HT-29 (cell line): ENCODE measurements around the gene ZNF518A. TPM values are rescaled to one million over a fixed set of nuclear protein-coding genes. Genes with fewer than 3 reads are reported as not detected.
"Not testable (repeated sequence)": the region's sequence is repeated elsewhere in the genome, so short reads cannot be mapped to it uniquely, and the experiment has no call there.

Experiments used
- DNase-seq: peaks from one replicate; pipeline ENCODE4 v3.0.0-alpha.2; 2015; ENCODE audit warnings: low spot score
- total RNA-seq: library from RNA; depleted of rRNA; stranded (reverse); fragments of >200 nt; shearing (Covaris generic); gene quantifications from 2 replicates; pipeline ENCODE4 v1.2.3, GENCODE V29; 2014

The ZNF518A gene
- total RNA-seq, 1 experiment from 2014 or later: 20.0 TPM

DNA sequence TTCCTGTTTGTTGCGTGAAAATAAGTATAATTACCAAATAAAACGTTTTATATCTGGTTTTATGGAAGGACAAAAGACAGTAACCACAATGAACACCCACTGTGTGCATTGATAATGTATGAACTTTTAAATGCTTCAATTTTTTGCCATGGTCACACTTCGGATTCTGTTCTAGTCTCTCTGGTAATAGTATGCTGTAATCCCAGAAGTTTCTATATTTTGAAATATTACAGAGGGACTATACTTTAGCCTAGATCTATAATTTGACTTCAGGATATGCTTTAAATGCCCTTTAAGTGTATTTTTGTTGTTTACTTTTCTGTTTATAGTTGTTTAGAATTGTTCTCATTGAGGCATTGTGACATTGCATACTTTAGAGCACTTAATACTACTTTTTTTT lies 1.5 kb downstream of the ZNF518A start:
- no peak for DNase-seq

DNA sequence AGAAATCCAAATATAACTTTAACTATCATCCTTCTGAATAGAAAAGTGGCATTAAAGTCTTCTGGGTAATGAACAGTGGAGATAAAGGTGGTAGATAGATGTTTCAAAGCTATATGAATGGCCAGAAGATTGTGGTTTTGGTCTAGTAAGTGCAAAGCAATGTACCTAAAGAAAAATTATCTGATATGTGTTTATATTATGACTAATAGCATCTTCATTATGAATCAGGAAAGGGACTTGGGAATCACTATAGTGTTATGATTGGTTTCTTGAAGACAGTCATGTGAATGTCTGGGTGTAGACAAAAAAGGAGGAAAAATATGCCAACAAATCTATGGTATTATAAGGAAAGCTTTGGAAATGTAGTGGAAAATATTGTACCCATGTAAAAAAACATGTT lies 3.0 kb downstream of the ZNF518A start:
- no peak for DNase-seq

DNA sequence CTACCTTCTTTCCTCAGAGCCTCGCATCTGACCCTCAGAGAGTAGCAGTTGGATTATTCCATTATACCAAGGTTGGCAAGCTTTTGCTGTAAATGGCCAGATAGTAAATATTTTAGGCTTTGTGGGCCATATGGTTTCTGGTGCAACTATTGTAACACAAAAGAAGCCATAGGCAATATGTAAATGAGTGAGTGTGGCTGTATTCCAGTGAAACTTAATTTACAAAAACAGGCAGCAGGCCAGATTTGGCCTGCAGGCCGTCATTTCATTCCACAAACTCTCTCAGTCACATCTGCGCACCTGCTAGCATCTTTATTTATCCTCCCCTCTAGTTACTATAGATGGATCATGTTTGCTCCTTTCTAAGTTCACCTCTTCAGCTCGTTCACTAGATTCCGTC lies 6.7 kb downstream of the ZNF518A start:
- DNase-seq: no peak

DNA sequence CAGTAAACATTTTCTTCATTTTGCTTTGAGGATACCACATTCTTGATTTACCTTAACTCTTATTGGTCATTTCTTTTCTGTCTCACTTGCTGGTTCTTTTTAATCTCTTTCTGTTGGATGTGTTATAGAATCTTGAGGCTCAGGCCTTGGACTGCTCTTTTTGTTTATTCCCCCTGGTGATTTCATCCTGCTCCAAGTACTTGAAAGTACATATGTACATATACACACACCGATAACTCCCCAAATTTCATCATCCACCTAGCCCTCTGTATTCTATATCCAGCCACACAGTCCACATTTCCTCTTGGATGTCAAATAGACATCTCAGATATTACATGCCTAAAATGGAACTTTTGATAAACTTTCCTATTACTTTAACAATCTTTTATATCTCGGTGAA lies 7.5 kb downstream of the ZNF518A start:
- DNase-seq: no peak

DNA sequence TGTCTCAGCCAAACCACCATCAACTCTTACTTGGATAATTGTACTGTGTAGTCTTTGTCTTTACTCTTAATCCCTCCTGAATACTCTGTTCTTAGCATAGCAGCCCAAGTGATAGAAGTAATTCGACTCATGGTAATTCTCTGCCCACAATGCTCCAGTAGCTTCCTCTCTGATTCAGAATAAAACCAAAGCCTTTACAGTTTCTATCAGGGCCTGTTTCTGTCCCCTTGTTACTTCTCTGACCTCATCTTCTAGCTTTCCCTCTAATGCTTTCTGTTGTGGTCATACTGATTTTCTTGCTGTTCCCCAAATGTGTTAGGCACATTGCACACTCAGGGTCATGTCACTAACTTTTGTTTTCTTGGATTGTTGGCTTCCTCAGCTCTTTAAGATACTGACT lies 8.0 kb downstream of the ZNF518A start:
- DNase-seq: no peak

DNA sequence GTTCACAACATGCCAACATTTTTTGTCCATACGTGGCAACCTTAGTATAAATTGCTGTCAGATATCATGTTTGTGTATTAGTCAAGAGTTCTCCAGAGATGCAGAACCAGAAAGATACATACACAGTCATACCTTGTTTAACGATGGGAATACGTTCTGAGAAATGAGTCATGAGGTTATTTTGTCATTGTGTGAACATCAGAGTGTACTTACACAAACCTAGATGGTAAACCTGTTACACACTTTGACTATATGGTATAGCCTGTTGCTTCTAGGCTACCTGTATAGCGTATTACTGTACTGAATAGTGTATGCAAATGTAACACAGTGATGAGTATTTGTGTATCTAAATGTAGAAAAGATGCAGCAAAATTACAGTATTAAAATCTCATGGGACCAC lies 22.3 kb downstream of the ZNF518A start:
- no peak for DNase-seq

DNA sequence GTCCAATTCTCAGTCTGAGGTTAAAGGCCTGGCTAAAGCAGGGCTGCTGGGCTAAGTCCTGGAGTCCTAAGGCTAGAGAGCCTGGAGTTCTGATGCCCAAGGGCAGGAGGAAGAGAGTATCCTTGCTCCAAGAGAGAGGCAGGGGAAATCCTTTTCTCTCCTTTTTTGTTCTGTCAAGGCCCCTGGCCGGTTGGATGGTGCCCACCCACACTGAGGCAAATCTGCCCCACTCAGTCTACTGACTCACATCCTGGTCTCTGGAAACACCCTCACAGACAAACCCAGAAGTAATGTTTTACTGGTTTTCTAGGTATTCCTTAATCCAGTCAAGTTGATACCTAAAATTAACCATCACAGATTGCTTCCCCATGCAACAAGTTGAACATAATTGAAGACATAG lies 23.0 kb downstream of the ZNF518A start:
- DNase-seq: no peak

DNA sequence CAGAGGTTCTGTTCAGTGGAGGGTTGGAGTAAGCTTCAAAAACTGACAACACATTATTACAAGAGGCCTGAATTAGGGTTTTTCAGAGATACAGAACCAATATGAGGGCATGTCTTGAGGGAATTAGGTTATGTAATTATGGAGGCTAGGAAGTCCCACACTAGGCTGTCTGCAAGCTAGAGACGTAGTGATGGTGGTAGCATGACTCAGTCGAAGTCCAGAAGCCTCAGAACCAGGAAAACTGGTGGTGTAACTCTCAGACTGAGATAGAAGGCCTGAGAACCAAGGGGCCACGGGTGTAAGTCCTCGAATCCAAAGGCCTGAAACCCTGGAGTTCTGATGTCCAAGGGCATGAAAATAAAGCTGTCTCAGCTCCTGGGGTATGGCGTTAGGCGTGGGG lies 35.6 kb downstream of the ZNF518A start:
- no peak for DNase-seq

DNA sequence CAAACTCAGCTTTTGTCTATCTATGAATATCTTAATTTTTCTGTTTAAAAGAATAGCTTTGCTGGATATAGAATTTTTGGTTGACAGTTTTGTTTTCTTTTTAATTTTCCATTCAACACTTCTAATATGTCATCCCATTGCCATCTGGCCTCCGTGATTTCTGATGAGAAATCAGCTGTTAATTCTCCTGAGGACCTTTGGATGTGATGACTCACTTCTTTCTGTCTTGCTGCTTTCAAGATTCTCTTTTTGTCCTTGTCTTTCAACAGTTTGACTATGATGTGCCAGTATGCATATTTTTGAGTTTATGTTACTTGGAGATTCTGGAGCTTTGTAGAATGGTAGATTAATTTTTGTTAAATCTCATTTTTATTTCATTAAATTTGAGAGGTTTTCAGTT lies 38.4 kb downstream of the ZNF518A start:
- DNase-seq: no peak

DNA sequence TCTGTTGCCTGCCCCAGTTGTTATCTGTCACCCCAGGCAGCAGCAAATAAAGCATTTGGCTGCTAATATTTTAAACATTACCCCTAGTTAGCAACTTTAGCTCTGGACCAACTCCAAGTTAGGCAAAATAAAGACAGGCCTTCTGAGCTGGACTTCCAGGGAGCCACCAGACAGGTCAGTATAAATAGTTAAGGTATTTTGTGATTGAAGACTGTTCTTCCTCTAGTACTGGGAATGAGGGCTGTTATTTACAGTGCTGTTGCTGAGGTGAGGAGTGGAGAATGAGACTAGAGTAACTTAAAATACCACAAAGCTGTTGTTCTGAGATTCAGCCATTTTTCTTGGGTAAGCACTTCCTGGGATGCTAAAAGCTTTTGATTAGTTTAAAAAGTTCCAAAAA lies 40.1 kb downstream of the ZNF518A start:
- no peak for DNase-seq

DNA sequence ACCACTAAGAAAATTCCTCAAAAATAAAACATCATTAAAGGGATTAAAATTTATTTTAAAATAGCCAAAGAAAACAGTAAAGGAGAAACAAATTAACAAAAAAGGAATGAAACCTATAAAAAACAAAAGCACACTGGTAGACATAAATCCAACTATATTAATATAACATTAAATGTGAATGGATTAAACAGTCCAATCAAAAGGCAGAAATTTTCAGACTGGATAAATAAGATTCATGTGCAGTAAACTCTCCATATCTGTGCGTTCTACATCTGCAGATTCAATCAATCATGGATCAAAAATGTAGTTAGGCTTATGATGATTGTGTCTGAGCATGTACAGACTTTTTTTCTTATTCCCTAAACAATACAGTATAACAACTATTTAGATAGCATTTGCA lies 42.6 kb downstream of the ZNF518A start:
- no peak for DNase-seq

DNA sequence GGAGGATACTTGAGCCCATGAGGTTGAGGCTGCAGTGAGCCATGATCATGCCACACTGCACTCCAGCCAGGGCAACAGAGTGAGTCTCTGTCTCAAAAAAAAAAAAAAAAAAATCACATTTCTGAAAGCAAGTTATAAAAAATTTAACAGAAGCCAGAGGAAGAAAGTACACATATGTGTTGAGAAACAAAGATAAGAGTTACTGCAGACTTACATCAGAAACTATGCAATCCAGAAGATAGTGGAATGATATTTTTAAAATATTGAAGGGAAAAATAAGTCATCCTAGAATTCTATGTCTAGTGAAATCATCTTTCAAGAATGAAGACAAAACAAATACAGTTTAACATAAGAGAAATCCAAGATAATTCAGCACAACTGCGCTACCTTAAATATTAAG lies 46.9 kb downstream of the ZNF518A start:
- no peak for DNase-seq

DNA sequence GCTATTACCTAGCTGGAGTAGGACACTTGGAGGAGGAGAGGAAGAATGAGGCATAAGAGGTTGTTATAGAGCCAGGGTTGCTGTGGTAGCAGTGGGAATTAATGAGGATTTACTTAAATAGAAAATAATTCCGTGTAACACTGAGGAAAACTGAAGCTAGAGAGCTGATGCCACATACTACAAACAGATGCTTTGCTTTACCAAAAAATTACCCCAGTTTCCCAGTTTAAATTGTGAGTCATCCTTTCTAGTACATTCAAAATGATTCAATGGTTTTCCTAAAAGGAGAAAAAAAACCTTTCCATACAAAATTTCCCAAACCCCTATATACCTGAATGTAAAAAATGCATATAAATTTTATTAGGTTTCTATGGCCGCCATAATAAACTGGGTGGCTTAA lies 58.3 kb downstream of the ZNF518A start:
- no peak for DNase-seq

DNA sequence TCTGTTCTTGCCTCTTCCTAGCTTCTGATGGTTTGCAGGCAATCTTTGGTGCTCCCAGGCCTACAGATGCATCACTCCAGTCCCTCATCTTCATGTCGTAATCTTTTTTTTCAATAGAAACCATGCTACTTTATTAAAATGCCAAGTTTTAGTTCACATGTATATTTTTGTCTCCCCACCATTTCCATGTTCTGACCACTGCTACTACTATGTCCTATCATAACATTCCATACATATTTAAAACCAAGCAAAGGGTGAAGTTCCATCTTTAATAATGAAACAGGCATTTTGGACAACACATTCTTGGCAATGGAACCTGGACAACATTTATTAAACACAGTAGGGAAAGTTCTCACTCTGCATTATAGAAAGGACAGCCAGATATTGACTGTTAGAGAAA lies 58.8 kb downstream of the ZNF518A start:
- no peak for DNase-seq

DNA sequence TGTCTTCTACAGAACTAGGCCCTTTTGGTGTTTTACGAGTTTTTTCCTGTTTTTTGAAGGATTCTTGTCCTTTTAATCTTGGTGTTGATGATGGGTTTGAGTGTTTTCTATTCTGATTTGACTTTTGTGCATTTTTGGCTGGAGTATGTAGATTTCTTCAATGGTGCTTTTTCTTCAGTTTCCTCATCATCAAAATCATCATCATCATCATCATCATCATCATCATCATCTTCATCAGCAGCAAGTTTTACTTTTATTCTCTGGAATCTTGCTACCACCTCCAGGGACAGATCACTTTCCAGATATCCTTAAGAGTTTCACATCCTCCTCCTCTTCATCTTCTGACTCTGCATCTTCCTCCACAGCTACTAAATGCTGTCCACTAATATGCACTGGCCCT lies 59.4 kb downstream of the ZNF518A start:
- DNase-seq: not testable (repeated sequence)

DNA sequence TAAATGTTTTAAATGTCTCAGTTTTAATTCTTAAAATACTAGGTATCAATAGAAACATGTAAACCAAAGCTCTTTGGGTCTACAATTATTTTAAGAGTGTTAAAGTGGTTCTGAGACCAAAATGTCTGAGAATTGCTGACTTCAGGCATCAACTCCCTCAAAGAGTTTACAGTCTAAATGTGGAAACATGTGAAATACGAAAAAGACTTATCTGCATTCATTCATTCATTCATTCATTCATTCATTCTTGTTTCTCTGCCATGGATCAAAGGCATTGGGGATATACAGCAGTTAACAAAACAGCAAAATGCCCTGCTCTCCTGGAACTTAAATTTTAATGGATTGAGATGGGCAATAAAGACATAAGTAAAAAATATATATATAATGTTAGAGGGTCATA lies 71.4 kb downstream of the ZNF518A start:
- DNase-seq: no peak

DNA sequence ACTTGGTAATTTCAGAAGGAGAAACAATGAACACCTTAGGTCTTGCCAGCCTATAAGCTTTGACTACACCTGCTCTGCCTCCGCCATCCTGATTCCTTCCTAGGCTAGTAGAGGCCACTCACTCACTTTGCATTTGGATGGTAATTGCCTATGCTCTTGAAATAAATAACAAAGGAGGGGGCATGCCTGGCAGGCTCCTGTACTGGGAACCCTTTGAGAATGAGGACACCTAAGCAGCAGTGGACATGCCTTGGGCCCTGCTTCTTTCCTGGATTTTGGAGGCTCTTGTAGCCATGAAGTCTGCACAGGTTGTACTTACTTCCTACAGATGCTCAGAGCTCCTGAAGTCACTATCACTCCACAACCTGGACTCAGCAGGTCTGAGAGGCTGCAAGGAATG lies 75.5 kb downstream of the ZNF518A start:
- DNase-seq: no peak

DNA sequence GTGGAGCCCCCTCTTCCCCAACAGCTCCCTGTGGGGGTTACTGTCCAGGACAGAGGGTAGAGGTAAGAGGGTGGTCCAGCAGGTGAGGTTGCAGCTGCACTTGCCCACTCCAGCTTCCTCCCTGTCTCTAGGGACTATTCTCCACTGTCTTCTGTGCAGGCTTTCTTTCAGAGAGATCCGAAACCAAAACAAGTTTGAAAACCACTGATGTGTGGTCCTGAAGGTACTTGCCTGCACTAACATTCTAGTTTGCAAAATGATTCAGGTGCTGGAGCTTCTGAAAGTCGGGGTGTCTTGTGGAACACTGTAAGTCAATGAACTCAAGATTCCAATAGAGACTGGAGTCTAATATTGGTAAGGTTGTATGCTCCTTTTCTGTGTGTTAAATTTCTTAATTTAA lies 78.2 kb downstream of the ZNF518A start:
- no peak for DNase-seq

DNA sequence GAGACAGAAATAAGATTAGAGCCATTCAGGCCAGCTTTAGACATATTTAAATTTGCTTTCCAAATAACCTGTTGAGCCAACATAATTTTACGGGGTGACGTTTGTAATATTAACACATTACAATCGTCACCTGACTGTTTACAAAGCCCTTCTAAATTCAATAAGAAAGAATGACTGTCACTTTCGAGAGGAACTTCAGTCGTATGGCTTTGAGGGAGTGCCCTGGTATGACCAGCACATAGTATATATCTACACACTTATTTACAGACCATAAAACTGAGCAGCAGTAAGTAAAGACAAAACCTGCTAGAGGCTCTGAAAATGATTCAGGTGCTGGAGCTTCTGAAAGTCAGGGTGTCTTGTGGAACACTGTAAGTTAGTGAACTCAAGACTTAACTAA lies 78.8 kb downstream of the ZNF518A start:
- DNase-seq: no peak

DNA sequence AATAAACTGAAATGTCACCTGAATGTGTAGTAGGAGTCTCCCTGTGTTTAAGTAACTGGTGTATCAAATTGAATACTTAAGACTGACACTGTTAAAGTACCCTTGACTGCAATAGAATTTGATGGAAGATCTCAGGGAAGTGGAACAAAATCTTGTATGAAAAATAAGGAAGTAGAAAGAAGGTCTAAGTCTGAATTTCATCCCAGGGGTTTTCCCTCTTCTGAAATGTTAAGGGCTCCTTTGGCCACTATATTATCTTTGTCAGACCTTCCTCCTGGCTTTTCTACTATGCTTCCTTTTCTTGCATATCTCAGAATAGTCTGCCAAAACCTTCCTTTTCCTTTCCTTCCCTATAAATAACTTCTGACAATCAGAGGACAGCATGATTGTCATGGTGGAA lies 81.7 kb downstream of the ZNF518A start:
- DNase-seq: no peak

DNA sequence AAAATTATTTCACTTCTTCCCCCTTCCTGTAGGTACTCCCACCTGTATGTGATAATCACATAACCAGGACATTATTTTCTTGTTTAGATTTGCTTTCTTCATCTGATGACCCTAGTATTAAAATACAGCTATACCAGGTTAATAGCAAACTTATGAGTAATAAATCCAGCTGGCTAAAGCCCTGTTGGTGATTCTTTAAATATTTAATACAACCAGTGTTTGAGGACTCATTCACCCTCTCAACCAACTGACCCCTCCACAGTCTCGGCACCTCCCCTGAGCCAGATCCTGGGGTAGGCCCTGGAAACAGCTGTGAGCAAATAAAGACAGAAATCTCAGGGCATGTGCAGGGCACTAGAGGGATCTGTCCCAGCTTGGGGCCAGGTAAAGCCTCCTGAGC lies 82.8 kb downstream of the ZNF518A start:
- DNase-seq: no peak
